Loucy (cell line): ENCODE data around the gene B4GALNT3.

Experiments
- CTCF ChIP-seq: fragments of 200-600 bp; sonication (generic); conservative IDR thresholded peaks from 2 replicates; pipeline ENCODE4 v1.5.1; 2014; ENCODE audit warnings: mild to moderate bottlenecking, antibody characterized with exemption, low read length
- EZH2phosphoT487 ChIP-seq: fragments of 200-600 bp; IDR thresholded peaks from 2 replicates; pipeline ENCODE4 v1.6.1; 2018; ENCODE audit warnings: antibody characterized with exemption, mild to moderate bottlenecking, moderate library complexity, borderline replicate concordance

DNA sequence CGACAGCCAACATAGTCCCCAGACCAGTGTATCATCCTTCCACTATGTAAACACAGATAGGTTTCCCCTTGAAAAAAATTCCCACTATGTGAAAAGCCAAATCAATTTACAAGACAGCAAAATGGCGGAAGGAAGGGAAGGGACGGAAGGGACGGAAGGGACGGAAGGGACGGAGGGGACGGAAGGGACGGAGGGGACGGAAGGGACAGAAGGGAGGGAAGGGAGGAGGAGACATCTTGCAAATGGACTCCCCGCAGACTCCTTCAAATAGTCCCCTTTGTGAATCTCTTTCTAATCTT is 128.2 kb downstream of the B4GALNT3 start:
- no peak for TF ChIP-seq CTCF
- no peak for TF ChIP-seq EZH2phosphoT487
